Measurements from ENCODE around the gene AMOTL2.

- no peak for TF ChIP-seq CTCF (conservative IDR thresholded peaks at IDR 0.05; ENCODE audit: low read depth, low read length)
- no peak for TF ChIP-seq EZH2phosphoT487 (IDR thresholded peaks at IDR 0.05; ENCODE audit: borderline replicate concordance, low read length)
These were observed 20.1 kb upstream of the AMOTL2 start for GRCh38 chr3:134394380-134394779.

Measured in PC-3 (cell line).